Esophagus squamous epithelium (tissue), 4 donors: ENCODE measurements around the gene ESR2.

ENCODE experiments used
- POLR2A ChIP-seq, 4 donors: fragments of 450-650 bp; IDR thresholded peaks; one replicate each; pipeline ENCODE4 v1.6.1; 2017; ENCODE audit warnings: antibody characterized with exemption in 4 of 4, mild to moderate bottlenecking in 4 of 4, moderate library complexity in 3 of 4
- TF ChIP-seq, protein P1 (sequence below), 6 experiments: fragments of 450-650 bp in 4 of 6; fragments of 200-600 bp in 2 of 6; sonication (generic) in 2 of 6; IDR thresholded peaks; one replicate each; pipeline ENCODE4 v1.5.1; 2016 to 2019; ENCODE audit warnings: antibody characterized with exemption in 6 of 6, mild to moderate bottlenecking in 4 of 6, moderate library complexity in 4 of 6

DNA sequence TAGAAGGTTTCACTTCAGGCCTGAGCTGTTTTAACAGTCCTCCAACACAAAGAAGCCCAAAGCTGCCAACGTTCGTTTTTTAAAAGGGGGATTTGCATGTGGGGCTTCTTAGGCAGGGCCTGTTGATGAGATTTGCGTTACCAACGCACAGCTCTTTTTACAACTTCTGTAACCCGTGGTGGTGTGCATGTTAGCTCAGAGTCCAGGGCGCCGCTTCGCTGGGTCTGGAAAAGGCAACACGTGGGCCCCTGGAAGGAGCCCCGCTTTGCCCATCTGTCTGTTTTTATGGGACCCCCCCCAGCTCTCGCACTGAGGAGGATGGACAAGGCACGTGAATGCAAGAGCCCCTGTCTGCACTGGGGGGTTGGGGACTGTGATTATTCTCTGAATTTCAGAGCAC lies 84.0 kb downstream of the ESR2 start:
- TF ChIP-seq POLR2A (IDR thresholded peaks at IDR 0.05), result no peak
- TF ChIP-seq, protein P1, sequence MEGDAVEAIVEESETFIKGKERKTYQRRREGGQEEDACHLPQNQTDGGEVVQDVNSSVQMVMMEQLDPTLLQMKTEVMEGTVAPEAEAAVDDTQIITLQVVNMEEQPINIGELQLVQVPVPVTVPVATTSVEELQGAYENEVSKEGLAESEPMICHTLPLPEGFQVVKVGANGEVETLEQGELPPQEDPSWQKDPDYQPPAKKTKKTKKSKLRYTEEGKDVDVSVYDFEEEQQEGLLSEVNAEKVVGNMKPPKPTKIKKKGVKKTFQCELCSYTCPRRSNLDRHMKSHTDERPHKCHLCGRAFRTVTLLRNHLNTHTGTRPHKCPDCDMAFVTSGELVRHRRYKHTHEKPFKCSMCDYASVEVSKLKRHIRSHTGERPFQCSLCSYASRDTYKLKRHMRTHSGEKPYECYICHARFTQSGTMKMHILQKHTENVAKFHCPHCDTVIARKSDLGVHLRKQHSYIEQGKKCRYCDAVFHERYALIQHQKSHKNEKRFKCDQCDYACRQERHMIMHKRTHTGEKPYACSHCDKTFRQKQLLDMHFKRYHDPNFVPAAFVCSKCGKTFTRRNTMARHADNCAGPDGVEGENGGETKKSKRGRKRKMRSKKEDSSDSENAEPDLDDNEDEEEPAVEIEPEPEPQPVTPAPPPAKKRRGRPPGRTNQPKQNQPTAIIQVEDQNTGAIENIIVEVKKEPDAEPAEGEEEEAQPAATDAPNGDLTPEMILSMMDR (IDR thresholded peaks at IDR 0.05), result no peak
